Measurements from ENCODE around the gene CDH7.
A peak's percentile ranks its signal among the peaks of the same experiment; 100 is the strongest.

The CDH7 gene

GRCh38 chr18:65711493-65711892 lies 39.3 kb upstream of the CDH7 start:
- no peak for TF ChIP-seq TEAD4 (IDR thresholded peaks at IDR 0.05)
- TF ChIP-seq, protein P1, sequence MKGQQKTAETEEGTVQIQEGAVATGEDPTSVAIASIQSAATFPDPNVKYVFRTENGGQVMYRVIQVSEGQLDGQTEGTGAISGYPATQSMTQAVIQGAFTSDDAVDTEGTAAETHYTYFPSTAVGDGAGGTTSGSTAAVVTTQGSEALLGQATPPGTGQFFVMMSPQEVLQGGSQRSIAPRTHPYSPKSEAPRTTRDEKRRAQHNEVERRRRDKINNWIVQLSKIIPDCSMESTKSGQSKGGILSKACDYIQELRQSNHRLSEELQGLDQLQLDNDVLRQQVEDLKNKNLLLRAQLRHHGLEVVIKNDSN (IDR thresholded peaks at IDR 0.05) = no peak
- TF ChIP-seq, protein P2, sequence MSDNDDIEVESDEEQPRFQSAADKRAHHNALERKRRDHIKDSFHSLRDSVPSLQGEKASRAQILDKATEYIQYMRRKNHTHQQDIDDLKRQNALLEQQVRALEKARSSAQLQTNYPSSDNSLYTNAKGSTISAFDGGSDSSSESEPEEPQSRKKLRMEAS (IDR thresholded peaks at IDR 0.05) = no peak
- no peak for TF ChIP-seq YY1 (IDR thresholded peaks at IDR 0.05; ENCODE audit: low read depth)

GRCh38 chr18:65721619-65722018 lies 29.2 kb upstream of the CDH7 start:
- TF ChIP-seq RAD21 (IDR thresholded peaks at IDR 0.05; ENCODE audit: low read depth) (no peak), EP300 (IDR thresholded peaks at IDR 0.05; ENCODE audit: borderline replicate concordance) (no peak), ZBTB7A (IDR thresholded peaks at IDR 0.05; ENCODE audit: low read depth) (no peak), TEAD4 (IDR thresholded peaks at IDR 0.05) (no peak), NFIC (IDR thresholded peaks at IDR 0.05) (no peak), EGR1 (IDR thresholded peaks at IDR 0.05) (no peak)
- TF ChIP-seq, protein P1 (IDR thresholded peaks at IDR 0.05) = no peak

DNA sequence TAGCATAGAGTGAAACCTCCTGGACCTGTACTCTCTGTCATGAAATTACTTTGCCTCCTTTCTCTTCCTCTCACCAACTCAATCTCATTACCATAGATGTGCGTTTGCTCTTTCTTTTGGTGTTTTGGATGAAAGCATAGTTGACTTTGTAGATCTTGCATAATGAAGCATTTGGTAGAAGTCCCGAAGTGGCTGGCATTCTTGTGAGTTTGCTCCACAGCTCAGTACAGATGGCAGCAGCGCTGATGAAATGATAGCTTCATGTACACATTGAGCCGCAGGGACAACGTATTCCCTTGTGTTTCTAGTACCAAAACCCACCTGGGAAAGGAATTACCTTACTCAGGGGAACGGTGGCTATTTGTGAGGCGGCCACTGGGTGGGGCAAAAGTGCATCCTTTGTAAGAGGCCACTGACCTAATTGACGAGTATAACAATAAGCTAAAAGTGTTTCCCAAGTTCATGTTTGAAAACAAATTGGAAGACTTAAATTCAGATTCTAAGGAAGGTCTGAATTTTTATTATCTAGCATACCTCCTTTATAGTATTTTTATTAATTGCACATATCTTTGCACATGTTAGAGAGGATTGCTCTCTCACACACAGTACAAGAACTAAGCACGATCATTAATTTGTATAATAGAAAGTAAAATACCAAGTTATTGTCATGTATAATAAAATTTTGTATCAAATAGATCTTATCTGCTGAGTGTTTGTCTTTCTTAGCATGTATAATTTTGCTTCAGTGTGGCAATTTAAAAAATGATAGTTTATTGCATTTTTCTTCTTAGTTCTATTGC lies 25.4 kb upstream of the CDH7 start:
- TF ChIP-seq RAD21 (IDR thresholded peaks at IDR 0.05; ENCODE audit: low read depth) = peak; percentile 58
- TF ChIP-seq, protein P1 (IDR thresholded peaks at IDR 0.05) = no peak
- TF ChIP-seq NFIC (IDR thresholded peaks at IDR 0.05) = no peak
- no peak for TF ChIP-seq TCF12 (IDR thresholded peaks at IDR 0.05; ENCODE audit: low read depth)

DNA sequence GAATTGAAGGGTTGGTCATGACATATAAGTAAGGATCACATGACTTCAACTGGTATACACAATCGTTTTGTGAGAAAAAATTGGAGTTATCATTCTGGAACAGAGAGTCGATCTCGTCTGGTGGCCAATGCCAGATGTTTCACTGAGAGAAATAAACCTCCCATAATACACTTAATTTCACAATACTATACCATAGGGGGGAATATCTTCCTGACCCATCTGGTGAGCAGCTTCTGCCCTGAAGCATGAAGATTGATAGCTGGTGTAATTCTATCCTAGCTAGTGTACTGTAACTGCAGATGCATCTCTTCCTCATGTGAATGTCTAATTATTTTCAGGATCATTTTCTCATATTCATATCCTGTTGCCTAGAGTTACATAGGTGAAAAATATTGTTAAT lies 15.7 kb upstream of the CDH7 start:
- TF ChIP-seq, protein P1 (IDR thresholded peaks at IDR 0.05) = no peak
- TF ChIP-seq, protein P2 (IDR thresholded peaks at IDR 0.05) = no peak
- TF ChIP-seq CEBPB (IDR thresholded peaks at IDR 0.05) (no peak), EP300 (IDR thresholded peaks at IDR 0.05; ENCODE audit: borderline replicate concordance) (no peak), NFIC (IDR thresholded peaks at IDR 0.05) (no peak), YY1 (IDR thresholded peaks at IDR 0.05; ENCODE audit: low read depth) (no peak), TCF12 (IDR thresholded peaks at IDR 0.05; ENCODE audit: low read depth) (no peak), CREB1 (IDR thresholded peaks at IDR 0.05; ENCODE audit: low read depth) (no peak), TEAD4 (IDR thresholded peaks at IDR 0.05) (no peak), RAD21 (IDR thresholded peaks at IDR 0.05; ENCODE audit: low read depth) (no peak)

DNA sequence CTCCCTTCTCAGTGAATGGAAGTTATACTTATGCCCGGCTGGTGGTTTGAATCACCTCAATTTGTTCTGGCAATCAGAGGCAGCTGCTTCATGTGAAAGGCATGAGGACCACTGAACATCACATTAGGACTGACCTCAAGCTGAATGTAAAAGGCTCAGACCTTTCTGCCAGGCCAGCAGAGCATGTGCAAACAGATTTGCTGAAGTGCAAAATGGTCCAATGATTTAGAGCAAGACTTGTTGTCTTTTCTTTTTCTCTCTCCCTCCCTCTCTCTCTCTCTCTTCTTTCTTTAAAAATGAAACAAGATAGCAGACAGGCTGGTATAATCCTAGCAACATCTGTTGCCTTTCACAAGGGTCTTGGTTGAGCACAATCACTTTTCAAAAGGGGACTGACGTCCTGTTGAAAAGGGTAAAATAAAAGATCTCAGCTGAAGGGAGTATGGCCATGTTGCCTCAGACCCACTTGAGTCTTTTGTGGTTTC lies 13.3 kb upstream of the CDH7 start:
- TF ChIP-seq YY1 (IDR thresholded peaks at IDR 0.05; ENCODE audit: low read depth) = no peak
- no peak for TF ChIP-seq EGR1 (IDR thresholded peaks at IDR 0.05)
- TF ChIP-seq REST (IDR thresholded peaks at IDR 0.05; ENCODE audit: low read depth) = no peak
- TF ChIP-seq TCF12 (IDR thresholded peaks at IDR 0.05; ENCODE audit: low read depth) = no peak
- TF ChIP-seq RAD21 (IDR thresholded peaks at IDR 0.05; ENCODE audit: low read depth) = no peak
- TF ChIP-seq ZBTB7A (IDR thresholded peaks at IDR 0.05; ENCODE audit: low read depth) = no peak
- TF ChIP-seq, protein P1 (IDR thresholded peaks at IDR 0.05) = no peak
- TF ChIP-seq CREB1 (IDR thresholded peaks at IDR 0.05; ENCODE audit: low read depth) = no peak
- no peak for TF ChIP-seq FOXM1 (IDR thresholded peaks at IDR 0.05; ENCODE audit: borderline replicate concordance, low read depth)
- TF ChIP-seq NFIC (IDR thresholded peaks at IDR 0.05) = no peak
- TF ChIP-seq, protein P2 (IDR thresholded peaks at IDR 0.05) = no peak
- TF ChIP-seq EP300 (IDR thresholded peaks at IDR 0.05; ENCODE audit: borderline replicate concordance) = no peak
- TF ChIP-seq TEAD4 (IDR thresholded peaks at IDR 0.05) = no peak
- no peak for TF ChIP-seq TAF1 (IDR thresholded peaks at IDR 0.05; ENCODE audit: low read depth)
- no peak for TF ChIP-seq CEBPB (IDR thresholded peaks at IDR 0.05)

DNA sequence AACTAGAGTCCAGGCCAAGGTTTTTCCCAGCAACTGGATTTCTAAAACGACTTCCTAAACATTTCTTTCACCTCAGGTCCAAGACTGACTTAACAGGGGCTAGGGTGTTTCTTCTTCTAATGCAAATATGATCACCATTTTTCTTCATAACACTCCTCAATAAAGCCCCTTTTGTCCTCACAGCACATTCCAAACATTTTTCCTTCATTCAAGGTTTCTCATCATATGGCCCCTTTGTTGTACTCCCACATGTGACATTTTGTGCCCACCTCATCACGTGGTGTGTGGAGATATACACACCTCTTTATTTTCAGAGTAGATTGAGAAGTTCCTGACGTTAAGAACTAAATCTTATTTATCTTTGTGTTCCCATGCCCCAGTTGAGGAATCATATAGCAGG lies 3.9 kb upstream of the CDH7 start:
- TF ChIP-seq YY1 (IDR thresholded peaks at IDR 0.05; ENCODE audit: low read depth) (no peak), EGR1 (IDR thresholded peaks at IDR 0.05) (no peak), REST (IDR thresholded peaks at IDR 0.05; ENCODE audit: low read depth) (no peak), ZBTB7A (IDR thresholded peaks at IDR 0.05; ENCODE audit: low read depth) (no peak), RAD21 (IDR thresholded peaks at IDR 0.05; ENCODE audit: low read depth) (no peak), CEBPB (IDR thresholded peaks at IDR 0.05) (no peak), FOXM1 (IDR thresholded peaks at IDR 0.05; ENCODE audit: borderline replicate concordance, low read depth) (no peak), TCF12 (IDR thresholded peaks at IDR 0.05; ENCODE audit: low read depth) (no peak)
- TF ChIP-seq, protein P1 (IDR thresholded peaks at IDR 0.05) = no peak

Measured in Ishikawa (cell line).